ENCODE data around the gene KIF14.
"Not testable (repeated sequence)": the region's sequence is repeated elsewhere in the genome, so short reads cannot be mapped to it uniquely, and the experiment has no call there.

Gene KIF14

GRCh38 chr1:200630515-200630899 lies 10.0 kb upstream of the KIF14 start:
- not testable (repeated sequence) for DNase-seq

GRCh38 chr1:200629876-200630514 lies 9.4 kb upstream of the KIF14 start:
- DNase-seq: no peak

DNA sequence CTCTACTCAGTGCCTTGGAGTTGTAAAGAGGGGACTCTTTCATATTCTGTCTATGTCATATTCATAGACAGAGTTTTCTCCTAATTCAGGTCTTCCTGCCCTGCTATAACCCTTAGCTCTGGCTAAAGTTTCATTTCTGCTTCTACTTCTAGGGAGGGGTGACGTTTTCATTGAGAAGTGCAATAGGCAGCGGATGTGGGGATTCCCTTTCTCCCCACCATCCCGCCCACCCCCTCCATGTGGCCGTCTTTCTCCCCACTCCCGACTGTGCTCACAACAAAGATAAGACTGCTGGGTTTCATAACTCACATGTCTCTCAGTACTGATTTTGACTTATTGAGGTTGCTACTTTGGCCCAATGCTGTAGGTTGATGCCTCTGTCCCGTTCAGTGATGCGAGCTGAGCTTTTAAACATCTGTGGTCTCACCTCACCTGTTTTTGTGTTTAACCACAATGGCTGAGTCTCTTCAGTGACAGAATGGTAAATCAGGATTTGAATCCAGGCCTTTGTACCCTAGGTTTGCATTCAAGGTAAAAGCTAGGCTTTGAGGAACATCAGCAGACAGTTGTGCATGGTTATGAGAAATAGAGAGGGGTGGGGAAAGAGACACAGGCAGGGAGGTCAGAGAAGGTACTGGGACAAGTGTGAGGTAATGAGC lies 7.8 kb upstream of the KIF14 start:
- no peak for DNase-seq

DNA sequence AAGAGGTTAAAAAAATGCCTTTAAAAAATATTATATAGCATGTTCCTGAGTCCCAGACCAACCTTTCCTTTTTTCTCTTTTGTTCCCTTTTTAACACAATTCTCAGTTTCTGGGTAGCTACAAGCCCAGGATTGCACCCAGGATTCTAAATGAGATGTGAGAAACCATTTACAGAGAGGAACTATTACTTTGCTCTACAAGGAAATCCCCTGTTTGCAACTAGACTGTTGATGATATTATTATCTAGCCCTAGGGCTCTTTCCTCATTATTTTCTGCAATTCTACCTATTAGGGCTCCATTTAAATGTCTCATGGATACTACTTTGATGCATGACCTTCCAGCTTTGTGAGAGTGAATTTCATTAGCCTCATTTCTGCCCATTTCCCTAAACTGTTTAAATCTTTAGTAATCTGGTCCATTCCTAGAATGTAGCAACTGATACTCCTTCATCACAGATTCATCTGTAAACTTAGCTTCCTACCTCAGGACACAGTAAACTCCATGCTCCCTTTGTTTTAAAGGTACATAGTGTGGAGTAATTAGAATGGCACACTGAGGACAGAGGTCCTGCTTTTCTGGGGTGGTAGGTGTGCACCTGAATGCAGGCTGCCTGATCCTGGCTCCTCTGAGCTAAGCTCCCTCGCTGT lies 7.1 kb upstream of the KIF14 start:
- no peak for DNase-seq

- no peak for DNase-seq
Measured at GRCh38 chr1:200626853-200627534, 6.4 kb upstream of the KIF14 start.

- DNase-seq: peak in 1 of 2 donors; percentile 41
Measured at GRCh38 chr1:200625381-200625824, 4.9 kb upstream of the KIF14 start.

- DNase-seq: no peak
Measured at GRCh38 chr1:200624679-200625335, 4.3 kb upstream of the KIF14 start.

- DNase-seq: no peak
Measured at GRCh38 chr1:200619894-200620272, 668 bp downstream of the KIF14 start.

DNA sequence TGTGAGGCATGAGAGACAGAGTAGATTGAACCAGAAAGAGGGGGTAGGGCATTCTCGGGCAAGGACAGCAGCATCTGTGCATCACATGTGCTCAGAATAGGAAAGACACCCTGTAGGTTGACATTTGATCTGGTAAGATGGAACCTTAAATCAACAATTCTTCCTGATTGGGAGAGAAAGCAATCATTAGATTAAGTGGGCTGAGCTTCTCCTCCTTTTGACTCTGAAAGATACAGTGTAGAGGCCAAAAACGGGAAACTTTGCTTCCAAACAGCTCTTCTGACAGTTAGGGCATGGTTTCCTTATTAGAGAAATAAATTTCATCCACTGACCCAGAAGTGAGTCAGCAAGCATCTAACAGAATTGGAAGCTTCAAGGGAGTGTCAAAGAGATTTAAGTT lies 9.7 kb downstream of the KIF14 start:
- no peak for DNase-seq

- no peak for DNase-seq
Measured at GRCh38 chr1:200602632-200603031, 17.9 kb downstream of the KIF14 start.

GRCh38 chr1:200590001-200590400 lies 30.6 kb downstream of the KIF14 start:
- no peak for DNase-seq

- peak in 1 of 2 donors; percentile 73 for DNase-seq
Measured at GRCh38 chr1:200588698-200589097, 31.9 kb downstream of the KIF14 start.

- DNase-seq: no peak
Measured at GRCh38 chr1:200564319-200564718, 56.2 kb downstream of the KIF14 start.

DNA sequence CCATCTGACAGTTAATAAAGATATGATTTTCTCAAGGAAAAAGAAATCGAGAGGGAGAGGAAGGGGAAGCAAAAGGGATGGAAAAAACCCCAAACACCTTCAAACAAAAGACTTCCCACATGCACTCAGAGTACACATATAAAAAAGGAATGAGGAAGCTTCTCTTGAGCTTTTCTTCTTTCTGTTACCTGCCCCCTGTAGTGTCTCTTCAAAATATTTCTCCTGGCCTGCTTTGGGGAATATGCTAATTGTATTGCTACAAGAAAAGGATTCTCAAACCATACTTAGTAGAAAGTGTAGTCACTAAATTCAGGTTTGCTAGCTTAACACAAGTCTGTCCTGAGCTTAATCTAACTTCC lies 58.7 kb downstream of the KIF14 start:
- no peak for DNase-seq

GRCh38 chr1:200558866-200559459 lies 61.6 kb downstream of the KIF14 start:
- DNase-seq: peak in 1 of 2 donors; percentile 38

DNA sequence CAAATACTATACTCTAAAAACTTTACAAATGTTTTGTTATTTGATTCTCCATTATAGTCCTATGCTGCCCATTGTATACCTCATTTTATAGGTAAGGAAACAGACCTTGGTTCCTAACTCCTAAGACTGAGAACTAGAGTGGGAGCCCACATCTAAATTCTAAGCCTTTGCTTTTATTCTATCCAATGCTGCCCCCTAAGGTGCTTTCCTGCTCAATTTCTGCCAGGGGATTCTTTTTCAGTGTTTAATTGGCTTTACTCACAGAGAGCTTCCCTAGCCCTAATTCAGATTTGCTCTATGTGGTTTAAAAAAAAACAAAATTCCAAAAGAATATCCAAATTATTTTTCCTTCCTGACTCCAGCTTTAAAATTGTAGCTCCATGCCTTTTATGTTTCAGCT lies 64.5 kb downstream of the KIF14 start:
- no peak for DNase-seq

DNA sequence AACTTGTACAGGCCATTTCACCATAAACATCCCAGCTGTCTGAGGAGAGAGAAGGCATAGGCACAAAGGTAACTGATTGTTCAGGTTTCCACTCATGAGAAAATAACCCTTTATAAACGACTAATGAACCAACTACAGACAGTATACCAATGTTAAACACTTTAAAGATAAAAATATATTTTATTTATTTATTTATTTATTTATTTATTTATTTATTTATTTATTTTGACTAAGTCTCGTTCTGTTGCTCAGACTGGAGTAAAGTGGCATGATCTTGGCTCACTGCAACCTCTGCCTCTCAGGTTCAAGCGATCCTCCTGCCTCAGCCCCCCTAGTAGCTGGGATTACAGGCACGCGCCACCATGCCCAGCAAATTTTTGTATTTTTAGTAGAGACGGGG lies 67.8 kb downstream of the KIF14 start:
- not testable (repeated sequence) for DNase-seq

DNA sequence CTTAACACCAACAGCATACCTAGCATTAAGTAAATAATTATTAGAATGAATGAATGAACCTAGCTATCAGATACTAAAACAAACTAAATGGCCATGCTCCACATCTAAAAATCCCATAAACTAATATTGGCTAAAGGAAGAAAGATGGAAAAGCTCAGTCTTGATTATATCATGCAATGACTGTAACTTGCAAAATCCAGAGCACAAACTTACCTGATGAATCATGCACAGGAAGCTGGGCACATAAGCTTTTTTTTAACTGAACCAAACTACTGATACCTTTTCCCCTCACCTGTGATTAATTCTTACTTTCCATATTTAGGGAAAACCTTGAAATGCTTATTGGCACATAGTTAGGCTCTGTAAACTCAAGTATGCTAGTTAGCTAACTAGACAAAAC lies 70.2 kb downstream of the KIF14 start:
- no peak for DNase-seq

- no peak for DNase-seq
Measured at GRCh38 chr1:200547386-200547785, 73.2 kb downstream of the KIF14 start.

DNA sequence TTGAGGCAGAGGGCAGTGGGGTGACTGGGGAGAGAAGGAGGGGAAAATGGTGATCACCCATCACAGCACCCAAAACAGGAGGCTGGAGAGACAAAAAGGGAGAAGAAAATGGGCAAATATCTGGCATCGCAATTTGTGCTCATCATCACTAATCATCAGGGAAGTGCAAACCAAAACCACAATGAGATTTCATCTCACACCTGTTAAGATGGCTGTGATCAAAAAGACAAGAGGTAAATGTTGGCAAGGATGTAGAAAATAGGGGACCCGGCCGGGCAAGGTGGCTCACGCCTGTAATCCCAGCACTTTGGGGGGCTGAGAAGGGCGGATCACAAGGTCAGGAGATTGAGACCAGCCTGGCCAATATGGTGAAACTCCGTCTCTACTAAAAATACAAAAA lies 74.0 kb downstream of the KIF14 start:
- DNase-seq: no peak

DNA sequence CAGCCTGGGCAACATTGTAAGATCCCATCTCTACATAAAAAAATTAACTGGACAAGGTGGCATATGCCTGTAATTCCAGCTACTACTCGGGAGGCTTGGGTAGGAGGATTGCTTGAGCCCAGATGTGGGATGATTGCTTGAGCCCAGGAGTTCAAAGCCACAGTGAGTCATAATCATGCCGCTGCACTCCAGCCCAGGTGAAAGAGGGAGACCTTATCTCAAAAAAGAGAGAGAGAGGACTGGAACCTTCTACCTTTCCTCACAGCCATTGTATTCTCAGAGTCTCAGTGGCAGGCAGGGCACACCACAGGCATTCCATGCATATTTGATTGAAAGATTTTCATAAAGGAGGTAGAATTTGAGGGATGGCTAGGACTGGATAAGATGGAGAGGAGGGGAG lies 78.4 kb downstream of the KIF14 start:
- DNase-seq: no peak

DNA sequence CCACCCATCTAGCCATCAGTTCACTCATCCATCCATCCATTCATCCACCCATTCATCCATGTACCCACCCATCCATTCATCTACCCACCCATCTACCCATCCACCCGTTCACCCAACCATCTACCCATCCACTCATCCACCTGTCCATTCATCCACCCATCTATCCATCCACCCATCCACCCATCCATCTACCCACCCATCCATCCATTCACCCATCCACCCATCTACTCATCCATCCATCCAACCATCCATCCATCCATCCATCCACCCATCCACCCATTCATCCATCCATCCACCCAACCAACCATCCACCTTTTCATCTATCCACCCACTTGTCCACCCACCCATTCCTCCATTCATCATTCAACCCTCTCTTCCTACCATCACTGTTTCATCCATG lies 80.3 kb downstream of the KIF14 start:
- no peak for DNase-seq

DNA sequence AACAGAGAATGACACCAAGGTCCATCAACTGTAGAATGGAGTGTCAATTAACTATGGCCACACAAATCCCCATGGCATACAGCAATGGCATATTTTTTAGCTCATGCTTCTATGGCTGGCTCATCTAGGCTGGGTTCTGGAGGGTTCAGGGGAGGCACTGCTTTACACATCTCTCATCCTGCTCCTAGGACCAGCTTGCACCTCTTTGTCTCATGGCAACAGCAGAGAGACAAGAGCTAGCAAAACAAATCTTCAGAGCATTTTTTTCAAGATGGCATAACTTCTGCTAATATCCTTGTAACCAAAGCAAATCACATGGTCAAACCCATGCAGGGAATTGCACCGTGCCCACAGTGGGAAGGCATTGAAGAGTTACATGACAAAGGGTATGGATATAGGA lies 82.4 kb downstream of the KIF14 start:
- DNase-seq: no peak

Data from bone marrow (tissue), 2 donors.